ENCODE results near the gene LRRC4C. TPM values are rescaled to one million over a fixed set of nuclear protein-coding genes. Genes with fewer than 3 reads are reported as not detected.

Gene LRRC4C
- total RNA-seq, 1 donor from 2014 or later, result 0.62 TPM

DNA sequence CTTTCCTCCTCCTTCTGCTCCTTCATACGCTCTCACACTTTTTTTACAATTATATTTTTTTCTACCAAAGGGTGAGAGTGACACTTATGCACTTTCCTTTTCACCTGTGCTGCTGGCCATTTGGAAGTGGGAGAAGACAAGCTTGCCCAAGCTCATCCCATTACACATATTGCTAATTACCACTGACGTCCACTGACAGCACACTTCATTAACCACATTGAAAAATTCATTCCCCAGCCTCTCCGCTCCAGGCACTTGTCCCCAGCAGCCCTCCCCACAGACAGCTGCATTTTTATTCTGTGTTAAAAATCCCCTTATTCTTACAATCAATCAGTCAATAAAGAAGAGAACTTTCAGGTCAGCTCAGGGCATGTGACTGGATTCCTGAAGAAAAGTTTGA lies 175.1 kb downstream of the LRRC4C start:
- DNase-seq (no peak), ATAC-seq (ENCODE audit: poor library complexity) (no peak)
- intact Hi-C loops (cut with DNase I), result no loop called here

DNA sequence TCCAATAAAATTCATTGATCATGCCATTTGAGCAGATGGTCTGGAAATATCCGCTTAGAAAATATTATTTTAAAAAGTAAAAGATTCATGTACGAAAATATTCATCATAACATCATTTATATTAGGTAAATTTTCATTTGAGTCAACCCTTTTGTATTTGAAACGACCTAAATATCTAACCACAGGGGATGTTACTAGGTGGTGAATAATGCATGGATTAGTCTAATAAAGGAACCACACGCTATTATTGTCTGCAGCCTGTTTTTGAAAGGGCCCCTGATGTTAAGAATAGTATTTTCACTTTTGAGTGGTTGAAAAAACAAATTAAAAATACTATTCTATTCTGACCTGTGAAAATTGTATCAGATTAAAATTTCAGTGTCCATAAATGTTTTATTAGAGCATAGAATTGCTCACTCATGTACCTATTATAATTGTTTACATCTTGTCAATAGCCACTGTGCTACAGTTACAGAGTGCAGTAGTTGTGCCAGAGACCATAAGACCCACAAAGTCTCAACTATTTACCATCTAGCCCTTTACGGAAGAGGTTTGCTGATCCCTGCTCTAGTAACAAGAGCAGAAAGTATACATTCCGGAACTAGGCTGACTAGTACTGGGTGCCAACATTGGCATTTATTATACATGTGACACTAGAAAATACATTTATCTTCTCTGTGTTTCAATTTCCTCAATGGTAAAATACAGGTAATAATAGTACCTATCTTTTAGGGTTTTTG lies 176.1 kb downstream of the LRRC4C start:
- ATAC-seq (ENCODE audit: poor library complexity) (no peak), DNase-seq (no peak)
- intact Hi-C loops (cut with DNase I), result no loop called here

DNA sequence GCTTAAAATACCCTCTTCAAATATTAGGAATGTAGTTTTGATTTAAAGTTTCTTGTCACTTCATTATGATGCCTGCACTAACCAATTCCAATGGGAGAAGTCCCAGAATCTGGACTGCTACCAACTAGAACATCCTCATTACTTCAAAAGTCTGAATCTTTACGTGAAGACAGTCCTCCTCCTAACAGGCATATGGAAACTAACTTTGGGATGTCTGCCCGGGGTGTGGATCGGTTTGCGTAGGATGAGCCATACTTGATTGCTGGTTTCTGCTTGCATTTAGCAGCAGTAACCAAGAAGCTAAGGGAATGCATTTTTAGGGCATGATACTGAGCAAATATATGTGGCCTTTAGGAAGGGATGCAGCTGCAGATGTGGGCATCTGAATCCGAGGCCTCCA lies 177.1 kb downstream of the LRRC4C start:
- ATAC-seq (ENCODE audit: poor library complexity) (no peak), DNase-seq (no peak)
- intact Hi-C loops (cut with DNase I), result no loop called here

DNA sequence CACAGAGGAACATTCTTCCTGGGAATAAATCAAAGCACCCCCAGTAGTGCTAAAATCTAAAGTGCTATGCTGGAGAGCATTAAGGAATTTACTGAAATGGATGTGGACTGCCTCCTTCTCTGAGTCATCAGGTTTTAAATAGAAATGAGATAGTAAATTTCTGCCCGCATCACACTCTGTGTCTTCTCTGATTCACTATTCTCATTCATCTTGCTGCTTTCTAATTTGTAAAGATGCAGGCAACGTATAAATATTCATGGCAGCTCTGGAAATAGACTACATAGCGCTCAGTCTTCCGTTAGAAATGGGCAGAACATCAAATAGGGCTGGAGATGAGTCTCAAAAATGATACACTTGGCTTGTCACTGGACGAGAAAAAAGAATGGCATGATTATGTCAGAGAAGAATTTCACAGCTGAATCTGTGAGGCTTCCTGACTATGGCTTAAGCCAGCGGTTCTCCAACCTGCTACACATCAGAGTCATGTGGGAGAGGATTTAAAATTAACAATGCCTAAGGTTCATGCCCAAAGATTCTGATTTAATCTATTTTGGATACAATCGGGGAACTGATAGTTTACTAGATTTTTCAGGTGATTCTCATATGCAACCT lies 178.2 kb downstream of the LRRC4C start:
- DNase-seq (no peak), ATAC-seq (ENCODE audit: poor library complexity) (no peak)
- intact Hi-C loops (cut with DNase I), result no loop called here

DNA sequence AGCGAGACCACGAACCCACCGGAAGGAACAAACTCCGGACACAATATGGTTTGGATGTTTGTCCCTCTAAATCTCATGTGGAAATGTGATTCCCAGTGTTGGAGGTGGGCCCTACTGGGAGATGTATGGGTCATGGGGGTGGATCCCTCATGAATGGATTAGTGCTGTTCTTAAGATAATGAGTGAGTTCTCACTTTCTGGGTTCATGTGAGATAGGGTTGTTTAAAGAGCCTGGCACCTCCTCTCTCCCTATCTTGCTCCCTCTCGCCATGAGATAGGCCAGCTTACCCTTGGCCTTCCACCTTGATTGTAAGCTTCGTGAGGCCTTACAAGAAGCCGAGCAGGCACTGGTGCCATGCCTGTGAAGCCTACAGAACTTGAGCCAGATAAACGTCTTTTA lies 184.6 kb downstream of the LRRC4C start:
- intact Hi-C loops (cut with DNase I), result no loop called here
- ATAC-seq (ENCODE audit: poor library complexity) (no peak), DNase-seq (no peak)

DNA sequence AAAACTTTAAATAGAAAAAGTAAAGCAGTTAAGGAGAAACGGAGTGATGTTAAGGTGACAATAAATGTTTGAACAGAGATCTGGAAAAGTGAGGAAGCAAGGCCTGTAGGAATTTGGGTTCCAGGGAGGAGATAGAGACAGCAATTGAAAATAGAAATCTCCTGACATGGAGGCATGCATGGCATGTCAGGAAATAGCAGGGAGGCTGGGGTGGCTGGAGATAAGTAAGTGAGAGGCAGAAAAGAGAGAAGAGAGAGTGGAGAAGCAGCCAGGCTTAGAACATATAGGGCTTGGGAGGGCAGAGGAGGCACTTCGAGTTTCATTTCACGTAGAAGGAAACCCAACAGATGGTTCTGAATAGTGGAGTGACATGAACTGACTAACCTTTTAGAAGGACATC lies 185.5 kb downstream of the LRRC4C start:
- ATAC-seq (ENCODE audit: poor library complexity) (no peak), DNase-seq (no peak)
- intact Hi-C loops (cut with DNase I), result no loop called here

DNA sequence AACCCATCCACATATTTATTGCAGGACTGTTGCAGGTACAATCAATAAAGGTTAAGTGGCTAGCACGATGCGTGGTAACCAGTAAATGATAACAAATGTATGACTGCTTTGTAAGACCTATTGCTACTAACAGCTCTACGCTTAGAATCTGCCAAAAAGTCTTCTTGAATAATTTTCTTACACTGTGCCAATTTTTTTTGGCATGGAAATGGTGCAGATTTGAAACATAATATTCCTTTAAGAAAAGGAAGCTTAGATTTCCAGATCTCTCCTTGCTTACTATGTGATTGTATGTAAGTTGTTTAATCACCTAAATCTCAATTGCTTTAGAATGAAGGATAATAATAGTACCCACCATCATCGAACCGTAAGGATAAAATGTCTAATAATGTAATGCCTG lies 192.0 kb downstream of the LRRC4C start:
- no peak for ATAC-seq (ENCODE audit: poor library complexity)
- intact Hi-C loops (cut with DNase I), result no loop called here

DNA sequence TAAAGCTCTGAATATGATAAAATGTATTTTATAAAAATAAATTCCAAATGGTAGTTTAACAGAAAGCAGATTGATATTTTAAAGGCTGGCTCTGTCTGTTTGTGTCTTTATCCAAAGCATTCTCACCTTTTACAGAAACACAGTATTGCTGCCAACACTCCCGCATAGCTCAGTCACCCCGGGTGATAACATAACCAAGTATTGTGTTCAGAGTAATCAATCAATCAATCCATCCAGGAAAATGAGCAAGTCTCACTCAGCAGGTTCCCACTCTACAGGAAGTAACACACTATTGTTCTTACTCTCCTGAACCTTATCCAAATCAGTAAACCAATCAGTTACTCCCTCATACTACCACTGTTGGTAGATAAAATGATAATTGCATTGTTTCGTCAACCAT lies 203.4 kb downstream of the LRRC4C start:
- DNase-seq (no peak), ATAC-seq (ENCODE audit: poor library complexity) (no peak)
- intact Hi-C loops (cut with DNase I), result no loop called here

More for the DNA sequence above, 192.0 kb downstream of the LRRC4C start:
- no peak for DNase-seq

DNA sequence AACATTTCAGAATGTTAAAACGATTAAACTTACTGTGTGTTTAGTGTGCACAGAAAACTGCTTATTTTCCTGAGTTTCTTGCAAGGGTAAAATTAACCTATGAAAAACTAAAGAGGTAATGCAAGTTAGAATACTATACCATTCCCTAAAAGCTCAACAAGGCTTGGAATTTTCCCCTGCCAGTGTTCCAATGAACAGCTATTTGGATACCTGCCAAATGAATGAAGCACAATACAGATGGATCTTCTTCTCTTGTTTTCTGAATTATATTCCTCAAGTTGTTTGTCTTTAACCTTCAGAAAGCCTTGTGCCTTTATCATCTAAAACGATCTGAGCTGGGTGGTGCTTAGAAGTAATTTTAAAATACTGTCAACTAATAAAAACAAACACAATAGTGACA lies 204.5 kb downstream of the LRRC4C start:
- no peak for ATAC-seq (ENCODE audit: poor library complexity)
- no peak for DNase-seq
- intact Hi-C loops (cut with DNase I), result no loop called here

DNA sequence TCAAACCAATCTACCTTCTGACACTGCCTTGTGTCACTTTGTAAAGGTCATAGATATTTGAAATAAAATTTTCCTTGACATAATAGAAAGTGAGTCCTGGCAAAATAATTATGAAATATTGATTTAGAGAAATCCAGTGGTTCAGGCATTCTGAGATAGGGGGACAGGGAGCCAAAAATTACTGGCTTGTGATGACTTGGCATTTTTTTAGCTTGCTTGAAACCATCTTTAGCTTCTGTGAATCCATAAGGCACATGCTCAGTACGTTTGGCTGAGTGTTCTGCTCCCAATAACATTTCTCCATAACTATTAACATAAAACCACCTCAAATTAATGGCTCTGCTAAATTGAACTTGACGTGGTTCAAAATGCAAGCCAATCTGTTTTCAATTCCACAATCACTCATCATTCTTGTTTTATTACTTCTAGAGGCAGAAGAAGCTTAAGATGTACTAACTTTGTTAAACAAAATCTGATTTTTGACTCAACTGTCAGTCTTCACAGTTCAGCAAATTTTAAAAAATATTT lies 209.0 kb downstream of the LRRC4C start:
- no peak for DNase-seq
- ATAC-seq (ENCODE audit: poor library complexity), result no peak
- intact Hi-C loops (cut with DNase I), result no loop called here

DNA sequence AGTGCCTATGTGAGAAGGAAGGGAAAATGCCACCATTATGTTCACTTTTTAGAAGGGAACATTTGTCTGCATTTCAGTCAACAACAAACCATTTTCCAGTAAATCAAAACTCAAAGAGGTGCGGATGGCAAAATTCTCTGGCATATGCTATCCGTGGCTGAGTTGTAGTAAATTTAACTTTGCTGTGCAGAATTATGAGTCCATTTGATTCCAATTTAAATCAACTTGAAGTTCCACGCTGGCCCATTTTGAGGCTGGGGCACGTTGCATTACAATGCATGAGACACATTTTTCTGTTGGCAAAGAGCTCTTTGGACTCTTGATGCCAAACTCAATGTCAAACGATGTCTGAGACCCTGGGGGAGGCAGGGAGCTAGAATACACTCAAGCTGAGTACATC lies 211.8 kb downstream of the LRRC4C start:
- intact Hi-C loops (cut with DNase I), result no loop called here
- peak; percentile 21 for DNase-seq
- ATAC-seq (ENCODE audit: poor library complexity), result no peak

DNA sequence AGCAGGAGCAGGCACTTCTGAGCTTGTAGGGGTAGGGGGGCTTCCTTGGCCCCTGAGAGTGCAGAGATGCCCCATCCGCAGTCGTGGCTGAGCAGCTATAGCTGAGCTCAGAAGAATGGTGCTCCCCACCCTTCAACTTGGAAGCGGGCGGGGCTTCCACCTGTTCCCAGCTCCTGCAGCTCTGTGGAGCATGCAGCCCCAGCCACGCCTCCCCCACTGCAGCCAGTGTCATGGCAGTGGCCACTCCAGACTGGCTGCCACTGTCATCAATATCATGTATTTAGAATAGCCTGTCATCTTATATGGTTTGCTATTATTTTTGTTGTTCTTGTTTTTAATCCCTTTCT lies 213.1 kb downstream of the LRRC4C start:
- ATAC-seq (ENCODE audit: poor library complexity), result no peak
- peak; percentile 24 for DNase-seq
- intact Hi-C loops (cut with DNase I), result no loop called here

DNA sequence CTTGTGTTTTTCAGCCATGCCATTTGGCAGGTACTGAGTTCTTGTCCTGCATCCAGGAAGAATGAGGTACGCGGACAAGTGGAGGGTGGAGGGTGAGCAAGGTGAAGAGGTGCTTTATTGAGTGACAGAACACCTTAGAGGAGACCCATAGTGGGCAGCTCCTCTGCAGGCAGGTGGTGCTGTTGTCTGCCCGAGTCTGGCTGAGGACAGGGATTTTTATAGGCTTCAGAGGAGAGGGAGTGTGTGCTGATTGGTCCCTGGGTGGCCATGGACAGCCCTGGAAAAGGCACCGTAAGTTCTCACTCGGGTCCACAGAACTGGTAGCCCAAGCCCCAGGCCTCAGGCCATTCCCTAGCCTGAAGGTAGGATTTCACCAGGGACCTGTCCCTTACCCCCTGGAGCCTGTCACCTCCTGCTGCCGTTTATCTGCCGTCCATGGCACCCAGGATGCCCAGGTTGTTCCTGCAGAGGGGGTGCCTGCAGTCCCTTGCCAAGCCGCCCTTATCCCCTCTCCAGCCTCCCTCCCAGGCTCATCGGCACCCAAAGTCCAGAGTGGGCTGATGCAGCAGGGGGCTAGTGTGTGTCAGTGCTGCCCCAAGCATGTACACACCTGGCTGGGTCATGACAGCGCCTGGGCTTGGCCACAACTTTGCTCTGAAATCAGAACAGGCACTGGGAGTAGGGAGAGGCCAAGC lies 213.6 kb downstream of the LRRC4C start:
- no peak for ATAC-seq (ENCODE audit: poor library complexity)
- intact Hi-C loops (cut with DNase I), result no loop called here
- DNase-seq, result peak; percentile 23

DNA sequence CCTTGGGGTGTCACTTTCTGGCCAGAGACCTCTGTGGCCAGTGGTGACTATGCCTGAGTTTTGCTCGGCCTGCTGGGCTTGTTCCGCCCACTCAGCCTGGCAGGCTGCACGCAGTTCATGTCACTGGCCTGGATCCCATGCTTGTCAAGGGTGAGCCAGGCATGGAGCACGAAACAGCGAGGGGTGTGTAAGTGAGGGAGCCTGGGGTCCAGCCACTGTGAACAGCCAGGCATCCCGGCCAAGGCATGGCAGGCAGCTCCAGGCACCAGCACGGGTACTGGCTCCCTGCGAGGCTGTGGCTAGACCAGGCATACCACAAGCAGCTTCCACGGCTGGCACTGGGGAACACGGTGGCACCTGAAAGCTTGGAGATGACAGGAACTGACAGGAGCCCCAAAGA lies 214.3 kb downstream of the LRRC4C start:
- no peak for ATAC-seq (ENCODE audit: poor library complexity)
- intact Hi-C loops (cut with DNase I), result no loop called here
- DNase-seq, result peak; percentile 26

DNA sequence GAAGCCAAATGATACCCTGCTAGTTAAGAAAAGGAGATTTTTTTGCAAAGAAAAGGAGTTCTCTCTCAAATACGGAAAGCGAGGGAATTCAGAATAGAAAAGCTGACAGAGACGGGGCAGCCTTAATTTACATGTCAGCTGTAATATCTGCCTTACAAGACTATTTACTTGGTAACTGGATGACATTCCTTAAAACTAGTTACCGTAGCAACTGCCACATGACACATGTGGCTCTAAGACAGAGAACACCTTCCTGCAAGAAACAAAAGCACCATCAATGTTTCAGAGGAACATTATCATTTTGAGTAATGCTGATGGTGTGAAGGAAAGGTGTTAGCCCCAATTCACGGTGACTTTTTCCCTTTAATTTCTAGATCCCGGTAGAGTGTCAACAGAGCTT lies 222.1 kb downstream of the LRRC4C start:
- intact Hi-C loops (cut with DNase I), result no loop called here
- ATAC-seq (ENCODE audit: poor library complexity) (no peak), DNase-seq (no peak)

DNA sequence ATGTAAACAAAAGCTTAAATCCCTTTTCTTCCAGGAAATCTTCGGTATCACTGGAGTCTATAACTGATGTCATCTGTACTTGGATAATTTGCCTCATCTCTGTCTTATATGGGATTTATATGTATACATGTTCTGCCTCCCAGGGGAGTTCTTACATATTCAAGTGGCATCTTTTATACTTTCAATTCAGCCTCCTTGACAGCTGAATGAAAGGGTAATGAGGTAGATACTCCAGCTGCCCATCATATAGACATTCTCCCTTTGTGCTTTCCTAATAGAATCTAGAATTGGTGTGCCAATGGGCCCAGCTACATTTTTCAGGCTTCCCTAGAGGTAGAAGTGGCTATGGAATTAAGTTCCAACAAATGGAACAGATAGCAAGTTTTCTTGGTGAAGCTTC lies 223.8 kb downstream of the LRRC4C start:
- DNase-seq, result no peak
- intact Hi-C loops (cut with DNase I), result no loop called here
- ATAC-seq (ENCODE audit: poor library complexity), result no peak

DNA sequence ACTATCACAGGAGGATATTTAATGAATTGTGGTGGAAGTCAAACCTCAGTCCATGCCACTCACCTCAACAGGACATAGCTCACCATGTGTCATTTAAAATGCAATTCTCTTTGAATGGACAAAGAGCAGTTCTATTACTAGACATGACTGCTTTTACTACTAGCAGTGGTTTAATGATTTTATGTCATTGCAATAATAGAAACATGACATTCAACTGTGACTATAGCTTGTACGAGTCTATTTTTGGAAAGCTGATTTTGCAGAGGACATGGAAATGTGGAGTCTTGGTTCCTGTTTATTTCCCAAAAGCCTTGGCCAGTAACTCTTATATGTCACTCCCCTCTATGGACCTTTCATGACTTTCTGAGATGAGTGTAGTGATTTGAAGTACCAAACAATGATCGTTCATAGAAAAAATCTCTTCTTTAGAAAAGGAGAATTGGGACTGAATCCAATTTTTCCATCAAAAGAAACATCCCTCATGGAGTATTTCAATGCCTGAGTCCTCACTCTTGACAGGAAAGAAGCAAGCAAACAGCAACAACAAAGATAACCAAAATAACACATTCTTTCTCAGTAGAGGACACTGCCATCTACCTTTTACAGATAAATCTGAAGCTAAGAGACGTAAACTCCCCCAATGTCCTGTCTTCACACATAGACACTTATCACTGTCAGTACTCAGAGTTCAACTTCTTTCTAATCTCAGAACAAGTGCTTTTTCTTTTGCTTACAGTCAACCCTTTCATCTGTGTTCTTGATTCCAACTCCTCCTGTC lies 233.4 kb downstream of the LRRC4C start:
- no peak for ATAC-seq (ENCODE audit: poor library complexity)
- intact Hi-C loops (cut with DNase I), result no loop called here

DNA sequence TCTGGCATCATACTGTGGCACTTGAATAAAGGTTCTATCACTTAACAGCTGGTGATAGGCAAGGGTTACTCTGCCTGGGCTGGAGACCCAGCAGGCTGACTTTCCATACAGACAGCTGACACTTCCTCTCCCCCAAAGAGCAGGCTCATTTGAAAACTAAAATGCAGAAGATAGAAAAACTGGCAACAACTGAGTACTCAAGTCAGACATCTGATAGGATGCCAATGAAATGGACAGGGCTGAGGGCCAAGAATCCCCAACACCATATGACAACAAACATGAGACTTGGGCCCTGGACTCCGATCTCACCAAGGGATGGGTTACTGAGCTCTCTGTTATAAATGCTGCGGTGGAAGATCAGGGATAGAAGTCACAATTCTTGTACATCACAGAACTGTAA lies 237.2 kb downstream of the LRRC4C start:
- ATAC-seq (ENCODE audit: poor library complexity) (no peak), DNase-seq (no peak)
- intact Hi-C loops (cut with DNase I), result no loop called here

More for the DNA sequence above, 233.4 kb downstream of the LRRC4C start:
- no peak for DNase-seq

DNA sequence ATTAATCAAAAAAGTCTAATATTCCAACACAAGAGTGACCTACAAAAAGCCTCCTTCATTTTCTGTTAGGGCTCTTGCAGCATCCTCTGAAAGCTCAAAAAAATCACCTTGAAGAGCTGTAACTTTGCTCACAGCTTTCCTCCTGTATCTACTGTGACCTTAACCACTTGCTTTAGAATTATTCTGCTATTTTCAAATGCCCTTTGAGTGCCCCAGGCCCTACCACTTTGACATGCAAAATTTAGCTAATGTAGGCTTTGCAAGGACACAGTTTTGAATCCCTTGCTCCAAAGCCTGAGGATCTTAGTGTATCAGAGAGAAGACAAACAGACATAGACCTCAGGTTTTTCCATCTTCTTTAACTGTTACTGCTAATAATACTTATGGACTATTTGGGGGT lies 253.1 kb downstream of the LRRC4C start:
- intact Hi-C loops (cut with DNase I), result no loop called here
- ATAC-seq (ENCODE audit: poor library complexity), result no peak
- DNase-seq, result no peak
